Transverse colon (tissue), 4 donors: ENCODE measurements around the gene GSC2. TPM values are rescaled to one million over a fixed set of nuclear protein-coding genes. Genes with fewer than 3 reads are reported as not detected.

ENCODE experiments used
- DNase-seq: peaks from one replicate; pipeline ENCODE4 v3.0.0-alpha.2; 2019
- H3K27ac ChIP-seq, 4 donors: fragments of 200-600 bp; sonication (generic); 2 replicates each; pipeline ENCODE4 v1.5.1; 2016 to 2018; ENCODE audit warnings: inconsistent platforms in 4 of 4
- H3K27me3 ChIP-seq: fragments of 200-600 bp; sonication (generic); 2 replicates; pipeline ENCODE4 v1.5.1; 2017; ENCODE audit warnings: inconsistent platforms
- H3K36me3 ChIP-seq, 4 donors: fragments of 200-600 bp; sonication (generic); 2 replicates each; pipeline ENCODE4 v1.5.1; 2017 to 2019; ENCODE audit warnings: inconsistent platforms in 4 of 4
- H3K4me1 ChIP-seq, 4 donors: fragments of 200-600 bp; sonication (generic); 2 replicates each; pipeline ENCODE4 v1.5.1; 2017 to 2020; ENCODE audit warnings: inconsistent platforms in 4 of 4
- H3K4me3 ChIP-seq, 4 donors: fragments of 200-600 bp; sonication (generic); 1 replicate in 1 of 4; 2 replicates in 3 of 4; pipeline versions ENCODE4 v1.5.1 to v1.6.1; 2017 to 2019; ENCODE audit warnings: inconsistent platforms in 4 of 4
- H3K9me3 ChIP-seq, 2 donors: fragments of 200-600 bp; sonication (generic); 2 replicates each; pipeline ENCODE4 v1.5.1; 2017 to 2019; ENCODE audit warnings: inconsistent platforms in 2 of 2
- CTCF ChIP-seq, 5 experiments: fragments of 200-600 bp in 3 of 5; fragments of 450-650 bp in 2 of 5; sonication (generic) in 3 of 5; IDR thresholded peaks; 1 replicate in 2 of 5; 2 replicates in 3 of 5; pipeline ENCODE4 v1.5.1; 2016 to 2017; ENCODE audit warnings: antibody characterized with exemption in 5 of 5, inconsistent platforms in 3 of 5, mild to moderate bottlenecking in 2 of 5, moderate library complexity in 1 of 5
- EP300 ChIP-seq: sonication (generic); formaldehyde crosslinking; IDR thresholded peaks from one replicate; pipeline ENCODE4 v1.6.1; 2017; ENCODE audit warnings: antibody characterized with exemption, low read depth
- POLR2A ChIP-seq: fragments of 450-650 bp; IDR thresholded peaks from one replicate; pipeline ENCODE4 v1.6.1; 2016; ENCODE audit warnings: antibody characterized with exemption, mild to moderate bottlenecking, moderate library complexity
- POLR2AphosphoS5 ChIP-seq, 3 donors: sonication (generic); formaldehyde crosslinking; IDR thresholded peaks; one replicate each; pipeline ENCODE4 v1.6.1; 2016; ENCODE audit warnings: antibody characterized with exemption in 3 of 3
- WGBS, 2 donors: methylation state at CpG; one replicate each; pipeline ENCODE4 v1.1.5; 2018; ENCODE audit warnings: low coverage in 1 of 2; 5-methylcytosine and 5-hydroxymethylcytosine counted together
- in situ Hi-C, 4 donors: fragments of 200-750 bp; cut with MboI; loops; one replicate each; pipeline versions ENCODE4 v1.15.0 to v1.15.1; 2017; ENCODE audit warnings: low sequenced_read_pairs in 3 of 4, low pct_ligation_motif_present in 1 of 4, low pct_unique_long_range_greater_than_20kb in 1 of 4
- intact Hi-C: fragments of 100-400 bp; cut with DNase I; formaldehyde crosslinking; loops from one replicate; pipeline ENCODE4 v1.15.1; 2023; ENCODE audit warnings: low total_unique reads
- total RNA-seq, 4 donors: library from RNA; depleted of rRNA; stranded (reverse); fragments of >200 nt; gene quantifications; one replicate each; pipeline ENCODE4 v1.1.0, GENCODE V29; 2016

Gene GSC2
- total RNA-seq, 4 donors from 2014 or later: not detected

GRCh38 chr22:19172213-19173046, 22.3 kb upstream of the GSC2 start:
- DNase-seq: no peak
- H3K27ac ChIP-seq: peak overlapping the region; percentile 87 to 91 (median 90)
- no peak for TF ChIP-seq CTCF (IDR thresholded peaks at IDR 0.05)
- no peak for TF ChIP-seq POLR2AphosphoS5 (IDR thresholded peaks at IDR 0.05)
- TF ChIP-seq POLR2A: no peak
- no peak for TF ChIP-seq EP300
- H3K4me1 ChIP-seq: peaks cover 29 to 50% (median 46%) of the 10 kb centered on the region in 4 donors
- H3K27me3 ChIP-seq: peaks cover 31% of the 10 kb centered on the region
- no peaks in the 10 kb centered on the region for H3K9me3 ChIP-seq
- intact Hi-C loops (no loop called here), in situ Hi-C loops (no loop called here)
- WGBS, 2 donors: 26 to 29% methylated on average over 4 to 13 of the region's 13 CpGs
- H3K4me3 ChIP-seq: peak overlapping the region; percentile 72 to 100 (median 86)
- H3K36me3 ChIP-seq: no peaks in the 10 kb centered on the region

- Histone ChIP-seq H3K4me3 (no peak overlapping the region), H3K4me1 (peaks cover 23 to 42% (median 39%) of the 10 kb centered on the region in 4 donors), H3K27me3 (peaks cover 54% of the 10 kb centered on the region), H3K36me3 (no peaks in the 10 kb centered on the region), H3K9me3 (no peaks in the 10 kb centered on the region), H3K27ac (no peak overlapping the region)
- WGBS, 2 donors: 35% methylated on average over 7 of the region's 7 CpGs; no CpG with 5 or more reads in 1 of the 2 donors
- in situ Hi-C loops: no loop called here
- no peak for TF ChIP-seq POLR2AphosphoS5 (IDR thresholded peaks at IDR 0.05)
- TF ChIP-seq EP300: no peak
- TF ChIP-seq POLR2A: no peak
- no peak for TF ChIP-seq CTCF (IDR thresholded peaks at IDR 0.05)
- DNase-seq: no peak
- intact Hi-C loops: no loop called here
Observed at GRCh38 chr22:19169947-19170318, 19.8 kb upstream of the GSC2 start.

- Histone ChIP-seq H3K4me3 (peak overlapping the region in 2 of 4 donors; percentile 23 to 32), H3K27ac (no peak overlapping the region), H3K9me3 (no peaks in the 10 kb centered on the region), H3K27me3 (peaks cover 61% of the 10 kb centered on the region), H3K4me1 (peaks cover 23 to 38% (median 36%) of the 10 kb centered on the region in 4 donors), H3K36me3 (no peaks in the 10 kb centered on the region)
- in situ Hi-C loops: no loop called here
- WGBS, 2 donors: 9% methylated on average over 51 of the region's 58 CpGs; no CpG with 5 or more reads in 1 of the 2 donors
- DNase-seq: no peak
- TF ChIP-seq CTCF (IDR thresholded peaks at IDR 0.05) (no peak), EP300 (no peak), POLR2AphosphoS5 (IDR thresholded peaks at IDR 0.05) (no peak), POLR2A (no peak)
- intact Hi-C loops: no loop called here
Observed at GRCh38 chr22:19169002-19169946, 19.2 kb upstream of the GSC2 start.
